Skeletal muscle tissue (tissue), 4 donors: ENCODE measurements around the gene PRKAG1. TPM values are rescaled to one million over a fixed set of nuclear protein-coding genes. Genes with fewer than 3 reads are reported as not detected.

Experiments used
- H3K27ac ChIP-seq: one replicate; pipeline ENCODE4 v1.7.0; 2013; ENCODE audit warnings: mild to moderate bottlenecking, low read depth, low read length, inconsistent platforms
- H3K27me3 ChIP-seq, 3 donors: one replicate each; pipeline ENCODE4 v1.7.0; 2013; ENCODE audit warnings: low read length in 3 of 3; ENCODE audit not compliant: control insufficient read depth in 3 of 3, insufficient read depth in 3 of 3
- H3K36me3 ChIP-seq, 3 donors: one replicate each; pipeline ENCODE4 v1.7.0; 2013; ENCODE audit warnings: low read length in 3 of 3; ENCODE audit not compliant: control insufficient read depth in 3 of 3, insufficient read depth in 3 of 3
- H3K4me1 ChIP-seq, 3 donors: one replicate each; pipeline ENCODE4 v1.7.0; 2013; ENCODE audit warnings: low read length in 3 of 3, mild to moderate bottlenecking in 3 of 3; ENCODE audit not compliant: control insufficient read depth in 3 of 3, insufficient read depth in 3 of 3
- H3K4me3 ChIP-seq, 3 donors: one replicate each; pipeline ENCODE4 v1.7.0; 2013; ENCODE audit warnings: low read length in 3 of 3
- H3K9ac ChIP-seq, 3 donors: one replicate each; pipeline ENCODE4 v1.7.0; 2013; ENCODE audit warnings: low read length in 3 of 3, mild to moderate bottlenecking in 3 of 3, moderate library complexity in 2 of 3, low read depth in 1 of 3
- H3K9me3 ChIP-seq, 3 donors: one replicate each; pipeline ENCODE4 v1.7.0; 2013; ENCODE audit warnings: low read length in 3 of 3; ENCODE audit not compliant: control insufficient read depth in 3 of 3
- total RNA-seq: library from RNA; depleted of rRNA; stranded (reverse); fragments of >200 nt; gene quantifications from one replicate; pipeline ENCODE4 v1.2.3, GENCODE V29; 2014
- donor health status: Osteomylitis.

The PRKAG1 gene
- total RNA-seq, 1 donor from 2014 or later, result 41.8 TPM

GRCh38 chr12:49024543-49024942 lies 6.0 kb upstream of the PRKAG1 start:
- Histone ChIP-seq H3K4me3 (no peak overlapping the region), H3K27me3 (no peaks in the 10 kb centered on the region), H3K36me3 (peaks cover 75 to 82% (median 77%) of the 10 kb centered on the region in 3 donors), H3K9ac (no peak overlapping the region), H3K9me3 (no peaks in the 10 kb centered on the region), H3K27ac (no peak overlapping the region), H3K4me1 (peaks cover under 1% of the 10 kb centered on the region in 3 donors)

- Histone ChIP-seq H3K9ac (no peak overlapping the region), H3K4me3 (no peak overlapping the region), H3K27me3 (no peaks in the 10 kb centered on the region), H3K4me1 (peaks cover 3 to 5% (median 5%) of the 10 kb centered on the region in 3 donors), H3K9me3 (no peaks in the 10 kb centered on the region), H3K27ac (no peak overlapping the region), H3K36me3 (peaks cover 68 to 75% (median 73%) of the 10 kb centered on the region in 3 donors)
Observed at GRCh38 chr12:49023812-49024211, 5.2 kb upstream of the PRKAG1 start.

GRCh38 chr12:49022558-49023178 lies 4.1 kb upstream of the PRKAG1 start:
- no peak overlapping the region for H3K4me3 ChIP-seq
- H3K9me3 ChIP-seq, result no peaks in the 10 kb centered on the region
- no peaks in the 10 kb centered on the region for H3K27me3 ChIP-seq
- H3K4me1 ChIP-seq, result peaks cover 7 to 13% (median 8%) of the 10 kb centered on the region in 3 donors
- peak overlapping the region in 1 of 3 donors; percentile 8 for H3K9ac ChIP-seq
- H3K27ac ChIP-seq, result no peak overlapping the region
- peaks cover 57 to 63% (median 61%) of the 10 kb centered on the region in 3 donors for H3K36me3 ChIP-seq

GRCh38 chr12:49021292-49021915 lies 2.8 kb upstream of the PRKAG1 start:
- Histone ChIP-seq H3K4me3 (no peak overlapping the region), H3K36me3 (peaks cover 45 to 51% (median 50%) of the 10 kb centered on the region in 3 donors), H3K9me3 (no peaks in the 10 kb centered on the region), H3K27ac (no peak overlapping the region), H3K27me3 (no peaks in the 10 kb centered on the region), H3K9ac (no peak overlapping the region), H3K4me1 (peaks cover 15 to 25% (median 19%) of the 10 kb centered on the region in 3 donors)

GRCh38 chr12:49020441-49020840 lies 1.9 kb upstream of the PRKAG1 start:
- H3K9ac ChIP-seq, result no peak overlapping the region
- peaks cover 37 to 41% (median 41%) of the 10 kb centered on the region in 3 donors for H3K36me3 ChIP-seq
- no peak overlapping the region for H3K4me3 ChIP-seq
- H3K9me3 ChIP-seq, result no peaks in the 10 kb centered on the region
- peaks cover 17 to 34% (median 24%) of the 10 kb centered on the region in 3 donors for H3K4me1 ChIP-seq
- H3K27me3 ChIP-seq, result no peaks in the 10 kb centered on the region
- no peak overlapping the region for H3K27ac ChIP-seq

- peaks cover 17 to 42% (median 26%) of the 10 kb centered on the region in 3 donors for H3K4me1 ChIP-seq
- H3K4me3 ChIP-seq, result peak overlapping the region in 1 of 3 donors; percentile 22
- no peaks in the 10 kb centered on the region for H3K27me3 ChIP-seq
- peak overlapping the region; percentile 99 for H3K27ac ChIP-seq
- H3K9me3 ChIP-seq, result no peaks in the 10 kb centered on the region
- peak overlapping the region; percentile 50 to 99 (median 54) for H3K9ac ChIP-seq
- H3K36me3 ChIP-seq, result peaks cover 31 to 35% (median 34%) of the 10 kb centered on the region in 3 donors
Observed at GRCh38 chr12:49019443-49020324, 1.1 kb upstream of the PRKAG1 start.

- H3K4me1 ChIP-seq, result peaks cover 17 to 48% (median 29%) of the 10 kb centered on the region in 3 donors
Observed at GRCh38 chr12:49019120-49019430, 499 bp upstream of the PRKAG1 start.

GRCh38 chr12:49017891-49018260 lies 700 bp downstream of the PRKAG1 start:
- H3K9me3 ChIP-seq, result no peaks in the 10 kb centered on the region
- no peaks in the 10 kb centered on the region for H3K27me3 ChIP-seq
- H3K27ac ChIP-seq, result peak overlapping the region; percentile 99
- peaks cover 17 to 55% (median 35%) of the 10 kb centered on the region in 3 donors for H3K4me1 ChIP-seq
- H3K36me3 ChIP-seq, result peaks cover 15 to 18% (median 16%) of the 10 kb centered on the region in 3 donors
- H3K4me3 ChIP-seq, result peak overlapping the region; percentile 83 to 98 (median 93)
- H3K9ac ChIP-seq, result peak overlapping the region; percentile 90 to 99 (median 93)

More at GRCh38 chr12:49019120-49019430, 499 bp upstream of the PRKAG1 start:
- Histone ChIP-seq H3K36me3 (peaks cover 25 to 29% (median 27%) of the 10 kb centered on the region in 3 donors), H3K4me3 (peak overlapping the region; percentile 83 to 98 (median 91)), H3K27me3 (no peaks in the 10 kb centered on the region), H3K9ac (peak overlapping the region; percentile 90 to 99 (median 93)), H3K27ac (peak overlapping the region; percentile 99), H3K9me3 (no peaks in the 10 kb centered on the region)

GRCh38 chr12:49015196-49015595 lies 3.4 kb downstream of the PRKAG1 start:
- Histone ChIP-seq H3K4me3 (no peak overlapping the region), H3K36me3 (peaks cover 9 to 21% (median 12%) of the 10 kb centered on the region in 3 donors), H3K27me3 (no peaks in the 10 kb centered on the region), H3K9ac (peak overlapping the region in 1 of 3 donors; percentile 7), H3K4me1 (peaks cover 17 to 65% (median 41%) of the 10 kb centered on the region in 3 donors), H3K27ac (peak overlapping the region; percentile 43), H3K9me3 (no peaks in the 10 kb centered on the region)
